Smooth muscle cell (in vitro differentiated cells): ENCODE results near the gene FRMD4A. TPM values are rescaled to one million over a fixed set of nuclear protein-coding genes. Genes with fewer than 3 reads are reported as not detected.

Experiments
- DNase-seq: peaks from one replicate; lab custom pipeline; 2025; ENCODE audit not compliant: unreplicated experiment; lab: John Stamatoyannopoulos, UW
- H2AFZ ChIP-seq: fragments of 200-600 bp; sonication (generic); 2 replicates; pipeline ENCODE4 v1.6.0; 2016; ENCODE audit warnings: antibody characterized with exemption, low read depth, mild to moderate bottlenecking
- H3F3A ChIP-seq: fragments of 200-600 bp; sonication (generic); 2 replicates; pipeline ENCODE4 v1.6.0; 2017; ENCODE audit warnings: antibody characterized with exemption, low read depth
- H3K27ac ChIP-seq: fragments of 200-600 bp; sonication (generic); 2 replicates; pipeline ENCODE4 v1.5.1; 2016; ENCODE audit warnings: low read depth, mild to moderate bottlenecking
- H3K27me3 ChIP-seq: fragments of 200-600 bp; sonication (generic); 2 replicates; pipeline ENCODE4 v1.6.1; 2016; ENCODE audit warnings: low read depth, mild to moderate bottlenecking
- H3K36me3 ChIP-seq: fragments of 200-600 bp; sonication (generic); 2 replicates; pipeline ENCODE4 v1.5.1; 2016; ENCODE audit warnings: low read depth
- H3K4me1 ChIP-seq: fragments of 200-600 bp; sonication (generic); 2 replicates; pipeline ENCODE4 v1.5.1; 2016; ENCODE audit warnings: low read depth
- H3K4me2 ChIP-seq: fragments of 200-600 bp; sonication (generic); 2 replicates; pipeline ENCODE4 v1.6.0; 2016; ENCODE audit warnings: mild to moderate bottlenecking
- H3K4me3 ChIP-seq: fragments of 200-600 bp; sonication (generic); 2 replicates; pipeline ENCODE4 v1.5.1; 2016; ENCODE audit warnings: mild to moderate bottlenecking
- H3K79me2 ChIP-seq: fragments of 200-600 bp; sonication (generic); 2 replicates; pipeline ENCODE4 v1.6.0; 2016; ENCODE audit warnings: low read depth, mild to moderate bottlenecking
- H3K9ac ChIP-seq: fragments of 200-600 bp; sonication (generic); 2 replicates; pipeline ENCODE4 v1.6.0; 2016; ENCODE audit warnings: low read depth
- H3K9me3 ChIP-seq: fragments of 200-600 bp; sonication (generic); replicated peaks from 2 replicates; pipeline ENCODE4 v1.5.1; 2016; ENCODE audit warnings: low read depth
- H4K20me1 ChIP-seq: fragments of 200-600 bp; sonication (generic); 2 replicates; pipeline ENCODE4 v1.6.0; 2016; ENCODE audit warnings: low read depth
- CTCF ChIP-seq: fragments of 200-600 bp; sonication (generic); IDR thresholded peaks from 2 replicates; pipeline ENCODE4 v1.5.1; 2017; ENCODE audit warnings: borderline replicate concordance, mild to moderate bottlenecking, antibody characterized with exemption; ENCODE audit not compliant: insufficient read depth, poor library complexity, severe bottlenecking
- WGBS: methylation state at CpG from one replicate; pipeline ENCODE4 v1.1.7; 2016; ENCODE audit warnings: low lambda C conversion rate; 5-methylcytosine and 5-hydroxymethylcytosine counted together
- polyA plus RNA-seq: library from polyadenylated mRNA; unstranded; fragments of >200 nt; fragmentation: Nextera tagmentation; extraction: Ambion mirVana; gene quantifications from 2 replicates; pipeline ENCODE4 v1.2.1, GENCODE V29; 2016
- total RNA-seq: library from RNA; depleted of rRNA; stranded (reverse); fragments of >200 nt; gene quantifications from 2 replicates; pipeline ENCODE4 v1.2.3, GENCODE V29; 2014

The FRMD4A gene
- total and polyA plus RNA-seq, 2 experiments from 2014 or later: 3.0 to 5.4 TPM

GRCh38 chr10:13743101-13743693 is 587.5 kb downstream of the FRMD4A start:
- no peak for DNase-seq
- Histone ChIP-seq H4K20me1 (no peaks in the 10 kb centered on the region), H2AFZ (no peak overlapping the region), H3K36me3 (no peaks in the 10 kb centered on the region), H3K4me1 (no peaks in the 10 kb centered on the region), H3K27ac (no peak overlapping the region), H3K9ac (no peak overlapping the region), H3K4me2 (no peak overlapping the region), H3K4me3 (no peak overlapping the region), H3K9me3 (no peaks in the 10 kb centered on the region), H3F3A (no peaks in the 10 kb centered on the region), H3K27me3 (no peaks in the 10 kb centered on the region), H3K79me2 (no peaks in the 10 kb centered on the region)
- 46% methylated on average over 15 of the region's 15 CpGs for WGBS
- no peak for TF ChIP-seq CTCF

- Histone ChIP-seq H3K27me3 (peaks cover 6% of the 10 kb centered on the region), H3K9me3 (no peaks in the 10 kb centered on the region), H3K79me2 (no peaks in the 10 kb centered on the region), H3K4me3 (no peak overlapping the region), H3K27ac (no peak overlapping the region), H2AFZ (no peak overlapping the region), H3K36me3 (no peaks in the 10 kb centered on the region), H3F3A (no peaks in the 10 kb centered on the region), H3K4me1 (no peaks in the 10 kb centered on the region), H3K9ac (no peak overlapping the region), H3K4me2 (no peak overlapping the region), H4K20me1 (no peaks in the 10 kb centered on the region)
- DNase-seq: no peak
- no peak for TF ChIP-seq CTCF
- WGBS: 95% methylated on average over 5 of the region's 5 CpGs
These were observed 589.3 kb downstream of the FRMD4A start for GRCh38 chr10:13741438-13741837.

GRCh38 chr10:13740461-13740860 is 590.3 kb downstream of the FRMD4A start:
- no peak overlapping the region for H3K27ac ChIP-seq
- TF ChIP-seq CTCF: no peak
- no peaks in the 10 kb centered on the region for H4K20me1 ChIP-seq
- H3K79me2 ChIP-seq: no peaks in the 10 kb centered on the region
- H3F3A ChIP-seq: no peaks in the 10 kb centered on the region
- no peak overlapping the region for H3K4me3 ChIP-seq
- H3K4me1 ChIP-seq: no peaks in the 10 kb centered on the region
- WGBS: 68% methylated on average over 4 of the region's 4 CpGs
- H3K9ac ChIP-seq: no peak overlapping the region
- H3K36me3 ChIP-seq: no peaks in the 10 kb centered on the region
- H3K27me3 ChIP-seq: peaks cover 7% of the 10 kb centered on the region
- H2AFZ ChIP-seq: no peak overlapping the region
- DNase-seq: no peak
- no peaks in the 10 kb centered on the region for H3K9me3 ChIP-seq
- no peak overlapping the region for H3K4me2 ChIP-seq

- no peak for TF ChIP-seq CTCF
- WGBS: 26% methylated on average over 2 of the region's 2 CpGs
- H3K36me3 ChIP-seq: no peaks in the 10 kb centered on the region
These were observed 591.5 kb downstream of the FRMD4A start for GRCh38 chr10:13739183-13739582.

More at GRCh38 chr10:13739183-13739582, 591.5 kb downstream of the FRMD4A start:
- Histone ChIP-seq H3K27ac (no peak overlapping the region), H3F3A (no peaks in the 10 kb centered on the region), H3K27me3 (peaks cover 7% of the 10 kb centered on the region), H3K9ac (no peak overlapping the region), H3K4me1 (no peaks in the 10 kb centered on the region), H3K4me3 (no peak overlapping the region), H2AFZ (no peak overlapping the region), H3K79me2 (no peaks in the 10 kb centered on the region), H3K9me3 (no peaks in the 10 kb centered on the region), H4K20me1 (no peaks in the 10 kb centered on the region), H3K4me2 (no peak overlapping the region)
- DNase-seq: no peak
